ELR (cell line): ENCODE results near the gene RAB22A.
"Not testable (repeated sequence)": the region's sequence is repeated elsewhere in the genome, so short reads cannot be mapped to it uniquely, and the experiment has no call there.

Source experiments
- DNase-seq: peaks from one replicate; pipeline ENCODE4 v3.0.0-alpha.2; 2015; ENCODE audit warnings: low read depth

RAB22A gene

GRCh38 chr20:58344741-58345140 lies 35.2 kb downstream of the RAB22A start:
- peak; percentile 69 for DNase-seq

- peak; percentile 94 for DNase-seq
Observed at GRCh38 chr20:58349570-58349969, 40.1 kb downstream of the RAB22A start.

- no peak for DNase-seq
Observed at GRCh38 chr20:58352468-58352867, 43.0 kb downstream of the RAB22A start.

- no peak for DNase-seq
Observed at GRCh38 chr20:58359441-58359840, 49.9 kb downstream of the RAB22A start.

GRCh38 chr20:58360936-58361335 lies 51.4 kb downstream of the RAB22A start:
- no peak for DNase-seq

- DNase-seq = peak; percentile 71
Observed at GRCh38 chr20:58361481-58362205, 52.1 kb downstream of the RAB22A start.

GRCh38 chr20:58362206-58362516 lies 52.6 kb downstream of the RAB22A start:
- DNase-seq = no peak

- DNase-seq = no peak
Observed at GRCh38 chr20:58362970-58363369, 53.5 kb downstream of the RAB22A start.

GRCh38 chr20:58366866-58367265 lies 57.4 kb downstream of the RAB22A start:
- no peak for DNase-seq

GRCh38 chr20:58372806-58373205 lies 63.3 kb downstream of the RAB22A start:
- no peak for DNase-seq

GRCh38 chr20:58373296-58373695 lies 63.8 kb downstream of the RAB22A start:
- not testable (repeated sequence) for DNase-seq

GRCh38 chr20:58374027-58374850 lies 64.7 kb downstream of the RAB22A start:
- DNase-seq = no peak

GRCh38 chr20:58374906-58375758 lies 65.6 kb downstream of the RAB22A start:
- peak; percentile 57 for DNase-seq

GRCh38 chr20:58375759-58376352 lies 66.3 kb downstream of the RAB22A start:
- DNase-seq = no peak

- DNase-seq = no peak
Observed at GRCh38 chr20:58377017-58377416, 67.5 kb downstream of the RAB22A start.

- no peak for DNase-seq
Observed at GRCh38 chr20:58377766-58378401, 68.4 kb downstream of the RAB22A start.

GRCh38 chr20:58378704-58379103 lies 69.2 kb downstream of the RAB22A start:
- DNase-seq = peak; percentile 48

- no peak for DNase-seq
Observed at GRCh38 chr20:58381627-58382026, 72.1 kb downstream of the RAB22A start.

- DNase-seq = no peak
Observed at GRCh38 chr20:58382096-58382495, 72.6 kb downstream of the RAB22A start.

GRCh38 chr20:58384821-58385220 lies 75.3 kb downstream of the RAB22A start:
- DNase-seq = no peak

GRCh38 chr20:58388028-58388601 lies 78.6 kb downstream of the RAB22A start:
- no peak for DNase-seq
